ENCODE measurements around the gene SAFB. TPM values are rescaled to one million over a fixed set of nuclear protein-coding genes. Genes with fewer than 3 reads are reported as not detected.

Gene SAFB
- total RNA-seq, 2 donors from 2014 or later = 49.8 to 244 TPM

GRCh38 chr19:5623397-5624017, 624 bp downstream of the SAFB start:
- H3K27me3 ChIP-seq = no peaks in the 10 kb centered on the region
- WGBS, 2 donors = 0% methylated on average over 8 to 48 of the region's 50 CpGs
- DNase-seq (peak in 2 of 4 donors; percentile 19 to 20), ATAC-seq (no peak)
- no peak for TF ChIP-seq POLR2A (IDR thresholded peaks at IDR 0.05)
- peaks cover 2 to 4% of the 10 kb centered on the region in 2 donors for H3K36me3 ChIP-seq (replicated peaks in 1 of 2; ENCODE audit: insufficient read depth in 1 of 2, low read depth in 2 of 2)
- H3K27ac ChIP-seq = peak overlapping the region; percentile 87 to 96 (median 95)
- peaks cover 65% of the 10 kb centered on the region for H3K4me1 ChIP-seq
- peak overlapping the region; percentile 84 to 97 for H3K4me3 ChIP-seq
- intact Hi-C loops (cut with DNase I) = no loop called here
- no peaks in the 10 kb centered on the region for H3K9me3 ChIP-seq

GRCh38 chr19:5624018-5624663, 1.3 kb downstream of the SAFB start:
- WGBS, 2 donors = 1% methylated on average over 20 of the region's 20 CpGs
- no peaks in the 10 kb centered on the region for H3K9me3 ChIP-seq
- peak overlapping the region; percentile 87 to 96 (median 95) for H3K27ac ChIP-seq
- ATAC-seq (no peak), DNase-seq (peak; percentile 56 to 75 (median 60))
- no peaks in the 10 kb centered on the region for H3K27me3 ChIP-seq
- TF ChIP-seq CTCF (IDR thresholded peaks at IDR 0.05) = no peak
- no peak for TF ChIP-seq POLR2A (IDR thresholded peaks at IDR 0.05)
- H3K4me3 ChIP-seq = peak overlapping the region; percentile 84 to 97
- H3K36me3 ChIP-seq (replicated peaks in 1 of 2; ENCODE audit: insufficient read depth in 1 of 2, low read depth in 2 of 2) = peaks cover 2 to 4% of the 10 kb centered on the region in 2 donors
- H3K4me1 ChIP-seq = peaks cover 59% of the 10 kb centered on the region
- intact Hi-C loops (cut with DNase I) = no loop called here

- H3K36me3 ChIP-seq (replicated peaks in 1 of 2; ENCODE audit: insufficient read depth in 1 of 2, low read depth in 2 of 2) = peaks cover 2 to 4% of the 10 kb centered on the region in 2 donors
- peak overlapping the region in 1 of 2 donors; percentile 97 for H3K4me3 ChIP-seq
- TF ChIP-seq POLR2A (IDR thresholded peaks at IDR 0.05) (no peak), CTCF (IDR thresholded peaks at IDR 0.05) (no peak)
- DNase-seq (no peak), ATAC-seq (no peak)
- peaks cover 57% of the 10 kb centered on the region for H3K4me1 ChIP-seq
- no peaks in the 10 kb centered on the region for H3K27me3 ChIP-seq
- WGBS, 2 donors = 20 to 24% methylated on average over 8 of the region's 8 CpGs
- intact Hi-C loops (cut with DNase I) = no loop called here
- H3K27ac ChIP-seq = peak overlapping the region in 3 of 4 donors; percentile 95 to 96 (median 95)
- H3K9me3 ChIP-seq = no peaks in the 10 kb centered on the region
Observed at GRCh38 chr19:5624741-5625278, 1.9 kb downstream of the SAFB start.

GRCh38 chr19:5625641-5626040, 2.8 kb downstream of the SAFB start:
- H3K4me3 ChIP-seq = no peak overlapping the region
- TF ChIP-seq POLR2A (IDR thresholded peaks at IDR 0.05) (no peak), CTCF (IDR thresholded peaks at IDR 0.05) (no peak)
- DNase-seq = no peak
- no peak for ATAC-seq
- intact Hi-C loops (cut with DNase I) = no loop called here
- 71 to 72% methylated on average over 12 of the region's 12 CpGs for WGBS, 2 donors
- H3K27ac ChIP-seq = no peak overlapping the region
- peaks cover 2 to 4% of the 10 kb centered on the region in 2 donors for H3K36me3 ChIP-seq (replicated peaks in 1 of 2; ENCODE audit: insufficient read depth in 1 of 2, low read depth in 2 of 2)
- peaks cover 54% of the 10 kb centered on the region for H3K4me1 ChIP-seq
- H3K9me3 ChIP-seq = no peaks in the 10 kb centered on the region
- no peaks in the 10 kb centered on the region for H3K27me3 ChIP-seq

- DNase-seq (peak in 3 of 4 donors; percentile 30 to 79 (median 37)), ATAC-seq (no peak)
- WGBS, 2 donors = 55 to 68% methylated on average over 6 of the region's 6 CpGs
- H3K9me3 ChIP-seq = no peaks in the 10 kb centered on the region
- H3K27ac ChIP-seq = no peak overlapping the region
- TF ChIP-seq CTCF (IDR thresholded peaks at IDR 0.05) (no peak), POLR2A (IDR thresholded peaks at IDR 0.05) (no peak)
- intact Hi-C loops (cut with DNase I) = no loop called here
- no peaks in the 10 kb centered on the region for H3K27me3 ChIP-seq
- H3K4me3 ChIP-seq = no peak overlapping the region
- H3K4me1 ChIP-seq = peaks cover 61% of the 10 kb centered on the region
- peaks cover 2 to 4% of the 10 kb centered on the region in 2 donors for H3K36me3 ChIP-seq (replicated peaks in 1 of 2; ENCODE audit: insufficient read depth in 1 of 2, low read depth in 2 of 2)
Observed at GRCh38 chr19:5627395-5627904, 4.6 kb downstream of the SAFB start.

Measured in body of pancreas (tissue), 4 donors.